ENCODE measurements around the gene CCND2. TPM values are rescaled to one million over a fixed set of nuclear protein-coding genes. Genes with fewer than 3 reads are reported as not detected.

CCND2 gene
- polyA plus RNA-seq, 3 donors: 4.1 to 37.6 (median 7.9) TPM

GRCh38 chr12:4251216-4251891 is 22.2 kb upstream of the CCND2 start:
- H3K27ac ChIP-seq (ENCODE audit: low read depth, low read length): no peak overlapping the region
- 69 to 84% (median 71%) methylated on average over 6 of the region's 6 CpGs for whole genome bisulfite sequencing, 3 donors

- 93 to 100% (median 97%) methylated on average over 2 of the region's 2 CpGs for WGBS, 3 donors
Measured at GRCh38 chr12:4251967-4252366, 21.6 kb upstream of the CCND2 start.

GRCh38 chr12:4252601-4253000 is 21.0 kb upstream of the CCND2 start:
- H3K27ac ChIP-seq (ENCODE audit: low read depth, low read length): no peak overlapping the region
- 72 to 83% (median 73%) methylated on average over 5 of the region's 5 CpGs for WGBS, 3 donors

More at GRCh38 chr12:4251967-4252366, 21.6 kb upstream of the CCND2 start:
- H3K27ac ChIP-seq (ENCODE audit: low read depth, low read length): no peak overlapping the region

- WGBS, 3 donors: 87 to 94% (median 90%) methylated on average over 2 of the region's 2 CpGs
- no peak overlapping the region for H3K27ac ChIP-seq (ENCODE audit: low read depth, low read length)
Measured at GRCh38 chr12:4256043-4256826, 17.3 kb upstream of the CCND2 start.

- H3K27ac ChIP-seq (ENCODE audit: low read depth, low read length): no peak overlapping the region
Measured at GRCh38 chr12:4257442-4257841, 16.1 kb upstream of the CCND2 start.

GRCh38 chr12:4259099-4259498 is 14.5 kb upstream of the CCND2 start:
- 84 to 100% (median 94%) methylated on average over 1 of the region's 1 CpG for WGBS, 3 donors
- no peak overlapping the region for H3K27ac ChIP-seq (ENCODE audit: low read depth, low read length)

GRCh38 chr12:4261655-4262054 is 11.9 kb upstream of the CCND2 start:
- H3K27ac ChIP-seq (ENCODE audit: low read depth, low read length): no peak overlapping the region

- WGBS, 3 donors: 76 to 87% (median 77%) methylated on average over 4 of the region's 4 CpGs
- no peak overlapping the region for H3K27ac ChIP-seq (ENCODE audit: low read depth, low read length)
Measured at GRCh38 chr12:4265280-4265679, 8.3 kb upstream of the CCND2 start.

GRCh38 chr12:4266990-4267389 is 6.6 kb upstream of the CCND2 start:
- 91 to 95% (median 94%) methylated on average over 2 of the region's 2 CpGs for WGBS, 3 donors

GRCh38 chr12:4267704-4268328 is 5.7 kb upstream of the CCND2 start:
- H3K27ac ChIP-seq (ENCODE audit: low read depth, low read length): no peak overlapping the region
- WGBS, 3 donors: 60 to 72% (median 69%) methylated on average over 2 of the region's 2 CpGs

More at GRCh38 chr12:4266990-4267389, 6.6 kb upstream of the CCND2 start:
- H3K27ac ChIP-seq (ENCODE audit: low read depth, low read length): no peak overlapping the region

GRCh38 chr12:4268329-4269181 is 5.0 kb upstream of the CCND2 start:
- WGBS, 3 donors: 2 to 15% (median 2%) methylated on average over 26 of the region's 26 CpGs
- H3K27ac ChIP-seq (ENCODE audit: low read depth, low read length): peak overlapping the region; percentile 16

- H3K27ac ChIP-seq (ENCODE audit: low read depth, low read length): peak overlapping the region; percentile 16
- WGBS, 3 donors: 1 to 5% (median 1%) methylated on average over 52 to 73 of the region's 73 CpGs
Measured at GRCh38 chr12:4269279-4269991, 4.1 kb upstream of the CCND2 start.

GRCh38 chr12:4270016-4270830 is 3.3 kb upstream of the CCND2 start:
- 3 to 8% (median 3%) methylated on average over 39 of the region's 39 CpGs for WGBS, 3 donors
- H3K27ac ChIP-seq (ENCODE audit: low read depth, low read length): no peak overlapping the region

- 1 to 3% (median 1%) methylated on average over 52 of the region's 52 CpGs for WGBS, 3 donors
- peak overlapping the region; percentile 57 for H3K27ac ChIP-seq (ENCODE audit: low read depth, low read length)
Measured at GRCh38 chr12:4270831-4271716, 2.5 kb upstream of the CCND2 start.

GRCh38 chr12:4271717-4272423 is 1.7 kb upstream of the CCND2 start:
- H3K27ac ChIP-seq (ENCODE audit: low read depth, low read length): no peak overlapping the region
- whole genome bisulfite sequencing, 3 donors: 0 to 1% (median 0%) methylated on average over 39 to 43 of the region's 43 CpGs
